HK-2 (cell line): Measurements from ENCODE around the gene SYNGR1.

Experiments used
- DNase-seq: peaks from one replicate; pipeline ENCODE4 v3.0.0-alpha.2; 2018; ENCODE audit not compliant: unreplicated experiment

The SYNGR1 gene

DNA sequence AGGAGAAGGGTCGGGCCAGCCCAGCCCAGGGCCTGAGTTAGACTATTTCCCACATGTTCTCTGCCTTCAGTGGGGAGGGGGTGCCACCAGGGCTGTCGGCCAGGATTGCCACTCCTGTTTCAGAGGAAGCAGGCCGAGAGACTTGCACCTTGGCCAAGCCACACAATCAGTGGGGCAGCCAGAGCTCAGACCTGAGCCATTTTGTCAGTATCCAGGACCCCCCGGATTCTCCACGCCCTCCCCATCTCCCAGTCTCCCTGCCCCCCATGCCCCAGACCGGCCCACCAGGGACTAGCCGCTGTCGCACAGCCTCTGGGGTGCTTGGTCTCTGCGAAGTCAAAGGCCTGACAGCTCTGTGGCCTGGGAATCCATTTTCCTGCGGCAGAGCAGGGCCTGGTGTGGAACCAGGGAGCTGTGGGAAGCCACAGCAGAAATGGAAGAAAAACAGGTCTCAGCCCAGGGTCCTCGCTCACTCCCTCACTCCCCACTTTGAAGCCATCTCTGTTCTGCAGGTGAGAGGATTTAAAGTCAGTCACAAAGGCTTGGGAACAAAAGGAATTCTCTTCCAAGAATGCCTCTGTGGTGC is 81.5 kb downstream of the SYNGR1 start:
- DNase-seq: no peak

- DNase-seq: no peak
Measured at GRCh38 chr22:39431821-39432251, 82.0 kb downstream of the SYNGR1 start.

- DNase-seq: no peak
Measured at GRCh38 chr22:39432361-39432811, 82.6 kb downstream of the SYNGR1 start.

GRCh38 chr22:39433476-39434242 is 83.9 kb downstream of the SYNGR1 start:
- no peak for DNase-seq

DNA sequence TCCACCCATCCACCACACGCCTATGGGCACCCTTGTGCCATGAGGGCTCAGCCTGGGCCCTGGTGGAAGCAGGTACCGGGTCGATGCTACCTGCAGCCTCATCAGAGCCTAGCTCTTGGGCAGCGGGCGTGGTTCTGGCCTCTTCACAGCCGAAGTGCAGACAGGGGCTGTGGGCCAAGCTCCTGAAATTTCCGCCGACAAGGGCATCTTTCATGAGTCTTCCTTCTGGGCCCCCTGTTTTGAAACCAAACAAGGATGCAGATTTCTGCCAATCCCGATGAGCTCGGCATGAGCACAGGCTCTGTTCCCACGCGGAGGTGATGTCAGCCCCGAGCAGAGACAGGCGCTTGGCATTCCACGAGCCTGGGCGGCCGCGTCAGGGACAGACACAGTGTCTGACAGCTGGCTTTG is 84.5 kb downstream of the SYNGR1 start:
- DNase-seq: no peak

DNA sequence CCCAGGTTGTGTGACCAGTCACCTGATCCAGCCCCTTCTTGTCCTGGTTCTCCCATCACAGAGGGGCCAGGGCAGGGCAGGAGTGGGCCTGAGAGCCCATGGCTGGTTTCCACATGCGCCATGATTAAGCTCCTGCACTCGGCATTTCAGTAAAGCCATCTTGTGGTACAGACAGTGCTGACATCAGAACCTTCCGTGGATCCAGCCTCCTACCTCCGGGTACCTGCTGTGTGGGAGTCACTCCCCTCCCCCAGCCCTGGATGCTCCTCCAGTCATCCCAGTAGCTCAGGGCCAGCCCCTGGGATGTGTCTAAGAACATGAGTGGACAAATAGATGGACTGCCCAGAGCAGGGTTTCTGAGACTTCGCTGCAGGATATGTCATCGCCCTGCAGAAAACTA is 84.9 kb downstream of the SYNGR1 start:
- no peak for DNase-seq
